HG03378 (cell line): ENCODE data around the gene LY6G5B.

ENCODE experiments used
- ATAC-seq: cut with Tn5 transposase; IDR thresholded peaks from one replicate; pipeline ENCODE4 v1.9.1; 2021; ENCODE audit warnings: mild to moderate bottlenecking, moderate library complexity; ENCODE audit not compliant: unreplicated experiment

Gene LY6G5B

GRCh38 chr6:31662124-31662723 is 7.6 kb upstream of the LY6G5B start:
- ATAC-seq = no peak

- ATAC-seq = no peak
These were observed 6.4 kb upstream of the LY6G5B start for GRCh38 chr6:31663126-31663960.

GRCh38 chr6:31663961-31664789 is 5.6 kb upstream of the LY6G5B start:
- no peak for ATAC-seq

GRCh38 chr6:31664790-31665500 is 4.8 kb upstream of the LY6G5B start, which contains the start of gene GPANK1:
Gene GPANK1, minus strand, starts transcription at chr6:31664997. Its CDS starts 519 bp downstream, at chr6:31664478.
- peak; percentile 46 for ATAC-seq

- peak; percentile 74 for ATAC-seq
These were observed 4.1 kb upstream of the LY6G5B start, which contains the start of gene CSNK2B for GRCh38 chr6:31665501-31666336. Gene CSNK2B, plus strand, starts transcription at chr6:31666080. Its CDS starts 752 bp downstream, at chr6:31666832.

- no peak for ATAC-seq
These were observed 3.3 kb upstream of the LY6G5B start for GRCh38 chr6:31666337-31666965.

- ATAC-seq = no peak
These were observed 6.6 kb downstream of the LY6G5B start for GRCh38 chr6:31676322-31676903.

GRCh38 chr6:31676904-31677303 is 7.1 kb downstream of the LY6G5B start:
- no peak for ATAC-seq

- ATAC-seq = no peak
These were observed 8.2 kb downstream of the LY6G5B start for GRCh38 chr6:31677955-31678354.

- ATAC-seq = no peak
These were observed 10.7 kb downstream of the LY6G5B start, which contains the start of gene LY6G5C for GRCh38 chr6:31680226-31681134. Gene LY6G5C, minus strand, starts transcription at chr6:31681067. Its CDS starts 694 bp downstream, at chr6:31680373.

- ATAC-seq = no peak
These were observed 11.4 kb downstream of the LY6G5B start for GRCh38 chr6:31681135-31681671.

GRCh38 chr6:31683591-31683990 is 13.8 kb downstream of the LY6G5B start:
- no peak for ATAC-seq

- ATAC-seq = no peak
These were observed 16.7 kb downstream of the LY6G5B start for GRCh38 chr6:31686483-31686882.

- ATAC-seq = no peak
These were observed 17.5 kb downstream of the LY6G5B start for GRCh38 chr6:31687321-31687720.

- no peak for ATAC-seq
These were observed 18.3 kb downstream of the LY6G5B start for GRCh38 chr6:31687860-31688693.

GRCh38 chr6:31689249-31690110 is 19.7 kb downstream of the LY6G5B start:
- ATAC-seq = no peak
